ENCODE measurements around the gene ORC5.

Gene ORC5

GRCh38 chr7:104123786-104124185, 84.0 kb downstream of the ORC5 start:
- TF ChIP-seq CTCF (IDR thresholded peaks at IDR 0.05; ENCODE audit: insufficient read depth, low read length, missing control alignments), result no peak
- CTCF ChIA-PET, result no interaction called here
- H3K4me3 ChIP-seq (ENCODE audit: low read depth, low read length), result no peak overlapping the region
- peak; percentile 2 for DNase-seq (ENCODE audit: low read depth, low spot score)
- POLR2A ChIA-PET, result no interaction called here

- ChIA-PET CTCF (no interaction called here), POLR2A (no interaction called here)
- no peak overlapping the region for H3K4me3 ChIP-seq (ENCODE audit: low read depth, low read length)
- no peak for TF ChIP-seq CTCF (IDR thresholded peaks at IDR 0.05; ENCODE audit: insufficient read depth, low read length, missing control alignments)
- no peak for DNase-seq (ENCODE audit: low read depth, low spot score)
These were observed 94.0 kb downstream of the ORC5 start for GRCh38 chr7:104113788-104114187.

- ChIA-PET CTCF (no interaction called here), POLR2A (no interaction called here)
- DNase-seq (ENCODE audit: low read depth, low spot score), result no peak
- TF ChIP-seq CTCF (IDR thresholded peaks at IDR 0.05; ENCODE audit: insufficient read depth, low read length, missing control alignments), result no peak
- H3K4me3 ChIP-seq (ENCODE audit: low read depth, low read length), result no peak overlapping the region
These were observed 95.2 kb downstream of the ORC5 start for GRCh38 chr7:104112623-104113022.

GRCh38 chr7:104111271-104111670, 96.5 kb downstream of the ORC5 start:
- ChIA-PET POLR2A (no interaction called here), CTCF (no interaction called here)
- no peak for DNase-seq (ENCODE audit: low read depth, low spot score)
- no peak overlapping the region for H3K4me3 ChIP-seq (ENCODE audit: low read depth, low read length)
- TF ChIP-seq CTCF (IDR thresholded peaks at IDR 0.05; ENCODE audit: insufficient read depth, low read length, missing control alignments), result no peak

- POLR2A ChIA-PET, result no interaction called here
- H3K4me3 ChIP-seq (ENCODE audit: low read depth, low read length), result no peak overlapping the region
- CTCF ChIA-PET, result interaction anchor here (0.6 to 1.9 kb wide), 10 partner anchors 9 to 583 kb away, joined by 3 to 16 read pairs (median 4); no protein-coding TSS in a partner anchor
- peak; percentile 4 for DNase-seq (ENCODE audit: low read depth, low spot score)
- TF ChIP-seq CTCF (IDR thresholded peaks at IDR 0.05; ENCODE audit: insufficient read depth, low read length, missing control alignments), result no peak
These were observed 101.5 kb downstream of the ORC5 start for GRCh38 chr7:104106108-104106905.

GRCh38 chr7:104098890-104099289, 108.9 kb downstream of the ORC5 start:
- no peak for TF ChIP-seq CTCF (IDR thresholded peaks at IDR 0.05; ENCODE audit: insufficient read depth, low read length, missing control alignments)
- CTCF ChIA-PET, result no interaction called here
- no peak overlapping the region for H3K4me3 ChIP-seq (ENCODE audit: low read depth, low read length)
- DNase-seq (ENCODE audit: low read depth, low spot score), result no peak
- POLR2A ChIA-PET, result no interaction called here

Data from AG04449 (cell line).